WERI-Rb-1 (cell line): ENCODE measurements around the gene SLC34A3.

Source experiments
- DNase-seq: peaks from one replicate; pipeline ENCODE4 v3.0.0-alpha.2; 2020
- H3K27ac ChIP-seq: fragments of 250-450 bp; sonication (Bioruptor Pico); 2 replicates; pipeline ENCODE4 v1.5.1; 2020; ENCODE audit warnings: mild to moderate bottlenecking, moderate library complexity
- H3K27me3 ChIP-seq: fragments of 250-450 bp; sonication (Bioruptor Pico); 2 replicates; pipeline ENCODE4 v1.5.1; 2021; ENCODE audit warnings: mild to moderate bottlenecking, low read depth, moderate library complexity; ENCODE audit not compliant: insufficient read depth, severe bottlenecking
- H3K36me3 ChIP-seq: fragments of 250-450 bp; sonication (Bioruptor Pico); 2 replicates; pipeline ENCODE4 v1.5.1; 2020; ENCODE audit warnings: mild to moderate bottlenecking, moderate library complexity
- H3K4me3 ChIP-seq: 2 replicates; pipeline ENCODE4 v1.5.1; 2011; ENCODE audit warnings: low read depth, mild to moderate bottlenecking, control low read depth, low read length
- H3K9me3 ChIP-seq: fragments of 250-450 bp; sonication (Bioruptor Pico); 2 replicates; pipeline ENCODE4 v1.5.1; 2021; ENCODE audit warnings: mild to moderate bottlenecking, moderate library complexity; ENCODE audit not compliant: severe bottlenecking
- CTCF ChIP-seq: IDR thresholded peaks from 2 replicates; pipeline ENCODE4 v1.5.1; 2011; ENCODE audit warnings: low read depth, mild to moderate bottlenecking, control low read depth, inconsistent platforms, low read length

SLC34A3 gene

GRCh38 chr9:137192859-137193258 lies 37.8 kb upstream of the SLC34A3 start:
- no peak for TF ChIP-seq CTCF
- Histone ChIP-seq H3K9me3 (no peaks in the 10 kb centered on the region), H3K27me3 (no peaks in the 10 kb centered on the region), H3K36me3 (peaks cover 4% of the 10 kb centered on the region; the same call in 1 of the 2 replicates), H3K4me3 (no peak overlapping the region), H3K27ac (no peak overlapping the region)
- DNase-seq = no peak

DNA sequence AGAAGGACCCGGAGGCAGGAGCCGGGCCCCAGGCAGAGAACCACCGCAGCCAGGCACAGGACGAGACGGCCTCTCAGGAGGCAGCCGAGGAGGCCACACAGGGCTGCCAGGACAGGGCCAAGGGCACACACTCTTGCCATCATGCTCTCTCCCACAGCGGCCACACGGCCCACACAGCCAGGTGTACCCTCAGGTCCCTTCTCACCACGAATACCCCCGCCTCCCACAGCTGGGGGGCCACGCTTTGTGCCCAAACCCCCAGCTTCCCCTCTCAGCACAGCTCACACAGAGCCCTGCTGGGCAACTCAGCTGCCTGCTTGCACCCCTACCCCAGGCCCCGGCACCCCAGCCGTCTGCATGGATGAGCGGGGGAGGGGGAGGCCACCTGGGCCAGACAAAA lies 36.9 kb upstream of the SLC34A3 start:
- H3K4me3 ChIP-seq = no peak overlapping the region
- no peak for DNase-seq
- H3K36me3 ChIP-seq = peaks cover 4% of the 10 kb centered on the region; the same call in 1 of the 2 replicates
- peak overlapping the region; percentile 77 for H3K27ac ChIP-seq
- TF ChIP-seq CTCF = no peak
- no peaks in the 10 kb centered on the region for H3K27me3 ChIP-seq
- H3K9me3 ChIP-seq = no peaks in the 10 kb centered on the region

- Histone ChIP-seq H3K4me3 (no peak overlapping the region), H3K27ac (peak overlapping the region; percentile 77), H3K36me3 (peaks cover 4% of the 10 kb centered on the region; the same call in 1 of the 2 replicates), H3K27me3 (no peaks in the 10 kb centered on the region), H3K9me3 (no peaks in the 10 kb centered on the region)
- peak; percentile 52 for DNase-seq
- no peak for TF ChIP-seq CTCF
Measured at GRCh38 chr9:137194388-137194787, 36.3 kb upstream of the SLC34A3 start.

DNA sequence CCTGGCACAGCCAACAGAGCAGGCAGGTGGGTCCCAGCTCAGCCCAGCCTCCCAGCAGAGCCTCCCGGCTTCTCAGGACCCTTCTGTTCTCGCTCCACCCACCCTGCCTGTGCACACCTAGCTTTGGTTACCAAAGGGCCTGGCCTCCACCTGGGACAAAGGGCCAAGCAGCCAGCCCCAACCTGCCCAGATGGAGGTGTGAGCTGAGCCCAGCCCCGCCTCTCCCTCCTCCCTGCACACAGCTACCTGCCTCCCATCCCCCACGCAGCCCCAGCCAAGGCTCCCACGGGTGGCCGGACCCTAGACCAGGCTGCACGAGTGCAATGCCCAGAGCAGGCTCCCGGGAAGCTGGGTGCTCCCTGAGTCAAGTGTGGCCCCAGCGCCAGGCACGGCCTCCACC lies 35.8 kb upstream of the SLC34A3 start:
- Histone ChIP-seq H3K27me3 (no peaks in the 10 kb centered on the region), H3K36me3 (peaks cover 3% of the 10 kb centered on the region; the same call in 1 of the 2 replicates), H3K4me3 (no peak overlapping the region), H3K27ac (peak overlapping the region; percentile 77), H3K9me3 (no peaks in the 10 kb centered on the region)
- TF ChIP-seq CTCF = no peak
- peak; percentile 30 for DNase-seq

DNA sequence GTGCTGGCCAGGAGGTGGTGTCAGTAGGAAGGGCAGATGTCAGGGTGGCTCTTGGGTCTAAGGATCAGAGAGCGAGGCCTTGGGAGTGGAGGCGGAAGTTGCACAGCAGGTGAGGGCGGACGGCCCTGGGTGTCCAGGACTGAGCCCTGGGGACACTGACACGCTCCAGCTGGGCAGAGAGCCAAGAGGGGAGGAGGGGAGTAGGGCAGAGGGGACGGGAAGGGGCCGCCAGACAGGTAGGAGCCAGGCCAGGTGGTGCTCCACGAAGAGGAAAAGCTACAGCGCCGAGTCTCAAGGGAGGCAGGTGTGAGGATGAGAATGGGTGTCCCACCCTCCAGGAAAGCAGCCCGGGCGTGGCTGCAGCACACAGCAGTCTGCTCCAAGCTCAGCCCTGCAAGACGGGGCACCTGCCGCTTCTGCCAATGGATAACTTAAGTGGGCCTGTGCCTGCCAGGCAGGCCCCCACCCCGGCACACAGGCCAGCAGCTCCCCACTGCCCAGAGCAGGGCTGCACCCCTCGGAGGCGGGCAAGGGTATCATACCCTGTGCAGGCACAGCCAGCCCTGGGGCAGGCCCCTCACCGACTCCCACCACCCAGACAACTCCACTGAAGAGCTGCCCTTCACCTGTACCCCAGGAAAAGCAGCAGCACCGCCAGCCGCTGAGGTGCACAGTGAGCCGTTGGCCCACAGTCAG lies 35.0 kb upstream of the SLC34A3 start:
- DNase-seq = peak; percentile 54
- no peaks in the 10 kb centered on the region for H3K27me3 ChIP-seq
- H3K27ac ChIP-seq = peak overlapping the region; percentile 77

More for the DNA sequence above, 35.0 kb upstream of the SLC34A3 start:
- no peak for TF ChIP-seq CTCF
- no peaks in the 10 kb centered on the region for H3K9me3 ChIP-seq
- H3K36me3 ChIP-seq = no peaks in the 10 kb centered on the region; the same call in 1 of the 2 replicates
- H3K4me3 ChIP-seq = no peak overlapping the region
